ENCODE data around the gene PTOV1. TPM values are rescaled to one million over a fixed set of nuclear protein-coding genes. Genes with fewer than 3 reads are reported as not detected.
A peak's percentile ranks its signal among the peaks of the same experiment; 100 is the strongest.

PTOV1 gene
- total and polyA plus RNA-seq, 2 of the 13 experiments (the other 11 are each of a cell fraction or from before 2014, with no cell fraction given): 63.5 to 68.5 TPM

GRCh38 chr19:49869484-49870308 is 18.7 kb downstream of the PTOV1 start (continued):
- TF ChIP-seq ZNF749 (CRISPR knock-in tag; IDR thresholded peaks at IDR 0.05; ENCODE audit: borderline replicate concordance) (no peak; the same call in none of the 2 replicates), SP140L (CRISPR knock-in tag; IDR thresholded peaks at IDR 0.05; ENCODE audit: borderline replicate concordance) (no peak), KMT2A (CRISPR knock-in tag; IDR thresholded peaks at IDR 0.05) (peak; percentile 54; the same call in 1 of the 2 replicates), ZGPAT (CRISPR knock-in tag; IDR thresholded peaks at IDR 0.05) (peak; percentile 52), NFE2L2 (IDR thresholded peaks at IDR 0.05; ENCODE audit: low read length) (no peak), RAD21 (CRISPR knock-in tag; IDR thresholded peaks at IDR 0.05) (peak; percentile 58; the same call in 1 of the 2 replicates), XRCC5 (optimal IDR thresholded peaks at IDR 0.05; ENCODE audit: low read length) (no peak), ZNF800 (CRISPR knock-in tag; IDR thresholded peaks at IDR 0.05) (no peak), ZNF879 (CRISPR knock-in tag; IDR thresholded peaks at IDR 0.05) (no peak), ZSCAN29 (CRISPR knock-in tag; conservative IDR thresholded peaks at IDR 0.05) (0 out of 2 replicates have a peak, but pooled peaks have one; percentile 6), KLF16 (CRISPR knock-in tag; IDR thresholded peaks at IDR 0.05) (peak in 1 of 2 experiments; percentile 77; a peak in 2 of 4 replicates), GTF2F1 (IDR thresholded peaks at IDR 0.05; ENCODE audit: low read length) (no peak), NR0B2 (CRISPR knock-in tag; IDR thresholded peaks at IDR 0.05) (peak; percentile 60; the same call in 1 of the 2 replicates), ZNF274 (CRISPR knock-in tag; IDR thresholded peaks at IDR 0.05) (no peak), BHLHE40 (IDR thresholded peaks at IDR 0.05; ENCODE audit: low read length) (no peak), NCOA1 (CRISPR knock-in tag; IDR thresholded peaks at IDR 0.05) (no peak), CEBPG (CRISPR knock-in tag; IDR thresholded peaks at IDR 0.05) (no peak), AHR (CRISPR knock-in tag; IDR thresholded peaks at IDR 0.05) (no peak), ZNF773 (CRISPR knock-in tag; IDR thresholded peaks at IDR 0.05; ENCODE audit: borderline replicate concordance) (peak; percentile 74; the same call in 1 of the 2 replicates), ZNF772 (CRISPR knock-in tag; IDR thresholded peaks at IDR 0.05) (peak; percentile 38), HOXA5 (CRISPR knock-in tag; IDR thresholded peaks at IDR 0.05) (0 out of 2 replicates have a peak, but pooled peaks have one; percentile 73), AGO1 (IDR thresholded peaks at IDR 0.05; ENCODE audit: low read depth, low read length, poor library complexity, severe bottlenecking) (peak; percentile 89), ZNF549 (CRISPR knock-in tag; IDR thresholded peaks at IDR 0.05) (no peak), NCOR1 (IDR thresholded peaks at IDR 0.05; ENCODE audit: borderline replicate concordance, low read length) (no peak), TARDBP (CRISPR knock-in tag; IDR thresholded peaks at IDR 0.05) (no peak), NFYC (CRISPR knock-in tag; IDR thresholded peaks at IDR 0.05) (peak; percentile 94), ZNF432 (CRISPR knock-in tag; IDR thresholded peaks at IDR 0.05; ENCODE audit: borderline replicate concordance) (no peak), SIN3B (IDR thresholded peaks at IDR 0.05; ENCODE audit: low read length) (no peak)

All from HepG2 (cell line).